HG02642 (cell line): Measurements from ENCODE around the gene SELENOO.

Source experiments
- ATAC-seq: cut with Tn5 transposase; IDR thresholded peaks from one replicate; pipeline ENCODE4 v1.9.1; 2021; ENCODE audit warnings: mild to moderate bottlenecking; ENCODE audit not compliant: unreplicated experiment, poor library complexity

Gene SELENOO

GRCh38 chr22:50210378-50211139 lies 9.7 kb downstream of the SELENOO start:
- no peak for ATAC-seq

GRCh38 chr22:50211147-50211546 lies 10.3 kb downstream of the SELENOO start:
- no peak for ATAC-seq

DNA sequence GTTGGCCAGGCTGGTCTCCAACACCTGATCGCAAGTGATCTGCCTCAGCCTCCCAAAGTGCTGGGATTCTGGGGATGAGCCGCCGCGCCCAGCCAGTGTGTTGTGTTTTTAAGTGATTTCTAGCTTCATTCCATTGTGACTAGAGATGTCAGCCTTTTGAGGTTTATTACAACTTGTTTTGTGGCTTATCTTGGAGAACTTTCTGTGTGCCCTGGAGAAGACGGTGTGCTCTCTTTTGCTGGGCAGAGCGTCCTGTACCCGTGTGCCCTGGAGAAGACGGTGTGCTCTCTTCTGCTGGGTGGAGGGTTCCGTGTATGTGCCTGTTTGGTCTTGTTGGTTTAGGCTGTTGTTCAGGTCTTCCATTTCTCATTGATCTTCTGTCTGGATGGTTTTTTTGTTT lies 12.5 kb downstream of the SELENOO start:
- ATAC-seq: no peak

- no peak for ATAC-seq
Observed at GRCh38 chr22:50215297-50216054, 14.7 kb downstream of the SELENOO start.

DNA sequence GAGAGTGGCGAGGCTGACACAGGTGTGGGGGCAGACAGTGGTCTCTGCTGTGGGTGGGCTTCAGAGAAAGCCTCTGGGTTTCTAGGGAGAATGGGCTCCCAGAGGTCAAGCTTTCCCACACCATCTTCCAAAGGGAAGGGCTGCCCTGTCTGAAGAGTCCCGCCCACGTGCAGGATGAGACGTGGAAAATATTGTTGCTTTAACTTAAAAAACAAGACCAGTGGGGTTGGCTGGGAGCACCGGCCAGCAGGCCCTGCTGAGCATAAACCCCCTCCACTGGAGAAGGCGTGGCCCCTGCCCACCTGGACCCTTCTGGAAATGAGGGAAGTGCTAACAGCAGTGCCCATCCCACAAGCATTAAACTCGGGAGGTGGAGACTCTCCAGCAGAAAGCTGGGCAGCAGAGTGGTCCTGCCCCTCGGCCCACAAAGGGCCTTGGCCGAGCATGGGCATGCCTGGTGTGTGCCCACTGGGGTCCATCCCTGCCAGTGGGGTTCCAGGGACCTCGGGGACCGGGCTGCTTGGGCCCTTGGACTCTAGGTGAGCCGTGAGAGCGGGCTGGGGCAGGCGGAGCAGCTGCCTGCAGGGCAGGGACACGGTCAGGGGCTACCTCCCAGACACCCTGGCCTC lies 15.4 kb downstream of the SELENOO start:
- ATAC-seq: no peak

GRCh38 chr22:50216684-50217520 lies 16.1 kb downstream of the SELENOO start:
- no peak for ATAC-seq

GRCh38 chr22:50217543-50218152 lies 16.8 kb downstream of the SELENOO start:
- ATAC-seq: no peak

- no peak for ATAC-seq
Observed at GRCh38 chr22:50218153-50218995, 17.6 kb downstream of the SELENOO start.

GRCh38 chr22:50218996-50219727 lies 18.4 kb downstream of the SELENOO start:
- no peak for ATAC-seq

- no peak for ATAC-seq
Observed at GRCh38 chr22:50219800-50220602, 19.2 kb downstream of the SELENOO start.

GRCh38 chr22:50220603-50221409 lies 20.0 kb downstream of the SELENOO start:
- no peak for ATAC-seq

DNA sequence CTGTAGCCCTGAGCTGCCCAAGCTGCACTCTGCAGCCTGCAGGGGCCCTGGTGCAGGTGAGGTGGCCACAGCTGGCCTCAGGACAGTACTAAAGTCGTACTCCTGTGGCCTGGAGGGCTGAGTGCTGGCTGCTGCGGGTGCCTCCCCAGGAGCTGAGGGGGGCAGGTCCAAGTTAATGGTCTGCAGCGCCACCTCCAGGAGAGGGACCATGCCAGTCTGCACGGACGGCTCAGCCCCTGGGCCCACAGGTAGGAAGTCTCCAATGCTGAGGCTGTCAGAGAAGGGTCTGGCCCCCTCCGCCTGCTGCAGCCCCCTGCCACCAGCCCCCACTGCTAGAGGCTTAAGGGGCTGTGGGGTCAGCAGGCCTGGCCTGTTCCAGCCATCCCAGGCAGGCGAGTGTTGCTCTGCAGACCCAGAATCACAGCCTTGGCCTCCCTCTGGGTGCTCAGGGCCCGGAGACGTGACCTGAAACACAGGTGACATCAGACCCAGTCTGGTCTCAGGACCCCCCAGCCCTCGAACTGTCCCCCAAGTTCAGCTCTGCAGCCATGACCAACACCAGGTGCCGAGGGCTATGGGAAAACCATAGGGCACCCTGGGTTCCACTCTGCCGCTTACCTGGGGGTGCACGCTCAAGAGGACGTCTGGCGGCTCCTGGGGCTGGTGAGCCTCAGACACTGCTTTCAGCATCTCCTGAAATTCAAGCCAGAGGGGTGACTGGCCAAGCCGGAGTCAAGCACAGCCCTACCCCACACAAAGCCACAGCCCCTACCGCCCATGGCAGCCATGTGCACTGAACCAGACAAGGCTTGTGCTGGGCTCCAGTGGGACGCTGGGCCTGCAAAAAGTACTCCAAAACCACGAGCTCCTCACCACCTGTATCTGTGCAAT lies 20.8 kb downstream of the SELENOO start:
- no peak for ATAC-seq

GRCh38 chr22:50222508-50222907 lies 21.7 kb downstream of the SELENOO start:
- ATAC-seq: no peak

- no peak for ATAC-seq
Observed at GRCh38 chr22:50224071-50224470, 23.3 kb downstream of the SELENOO start.

GRCh38 chr22:50225200-50225969 lies 24.6 kb downstream of the SELENOO start:
- ATAC-seq: no peak
